SU-DHL-6 (cell line): ENCODE results near the gene SLITRK2.

ENCODE experiments used
- H2AFZ ChIP-seq: fragments of 200-600 bp; sonication (generic); 2 replicates; pipeline ENCODE4 v1.6.1; 2014; ENCODE audit warnings: low read depth, mild to moderate bottlenecking, moderate library complexity, mixed read lengths, antibody characterized with exemption, low read length; ENCODE audit not compliant: severe bottlenecking
- H3F3A ChIP-seq: fragments of 200-600 bp; shearing (Covaris generic); 2 replicates; pipeline ENCODE4 v1.6.0; 2016; ENCODE audit warnings: antibody characterized with exemption, mild to moderate bottlenecking; ENCODE audit not compliant: insufficient read depth
- H3K27ac ChIP-seq: fragments of 200-600 bp; sonication (generic); 2 replicates; pipeline ENCODE4 v1.5.1; 2016; ENCODE audit warnings: low read depth, mild to moderate bottlenecking, low read length, moderate library complexity, mixed read lengths
- H3K27me3 ChIP-seq: fragments of 200-600 bp; sonication (generic), shearing (Covaris generic); 2 replicates; pipeline ENCODE4 v1.6.0; 2014; ENCODE audit warnings: mild to moderate bottlenecking, low read length
- H3K36me3 ChIP-seq: fragments of 200-600 bp; sonication (generic); 2 replicates; pipeline ENCODE4 v1.6.1; 2014; ENCODE audit warnings: mild to moderate bottlenecking, low read length, mixed read lengths
- H3K4me2 ChIP-seq: fragments of 300-600, 200-600 bp; shearing (Covaris generic), sonication (generic); 2 replicates; pipeline ENCODE4 v1.6.0; 2014; ENCODE audit warnings: low read length, low read depth, mild to moderate bottlenecking; ENCODE audit not compliant: poor library complexity, severe bottlenecking
- H3K4me3 ChIP-seq: fragments of 200-600 bp; sonication (generic); 2 replicates; pipeline ENCODE4 v1.5.1; 2014; ENCODE audit warnings: antibody characterized with exemption, low read length, mild to moderate bottlenecking, mixed read lengths; ENCODE audit not compliant: insufficient read depth, poor library complexity, severe bottlenecking
- H3K79me2 ChIP-seq: fragments of 200-600 bp; sonication (generic); 2 replicates; pipeline ENCODE4 v1.6.1; 2014; ENCODE audit warnings: mild to moderate bottlenecking, low read length, moderate library complexity; ENCODE audit not compliant: insufficient read depth
- H3K9ac ChIP-seq: fragments of 200-600 bp; sonication (generic); 2 replicates; pipeline ENCODE4 v1.7.0; 2014; ENCODE audit warnings: mild to moderate bottlenecking, low read length
- H3K9me2 ChIP-seq: fragments of 200-600 bp; sonication (generic); replicated peaks from 2 replicates; pipeline ENCODE4 v1.6.1; 2014; ENCODE audit warnings: low read length; ENCODE audit not compliant: insufficient read depth
- H3K9me3 ChIP-seq: fragments of 200-600 bp; sonication (generic); 2 replicates; pipeline ENCODE4 v1.6.1; 2014; ENCODE audit warnings: low read length, mixed read lengths; ENCODE audit not compliant: insufficient read depth
- H4K20me1 ChIP-seq: fragments of 200-600 bp; sonication (generic); 2 replicates; pipeline ENCODE4 v1.6.1; 2014; ENCODE audit warnings: low read depth, mild to moderate bottlenecking, antibody characterized with exemption, low read length, moderate library complexity, mixed read lengths
- CTCF ChIP-seq: fragments of 200-600 bp; sonication (generic); IDR thresholded peaks from one replicate; pipeline ENCODE4 v1.5.1; 2017; ENCODE audit warnings: antibody characterized with exemption, mild to moderate bottlenecking, low read length, moderate library complexity; ENCODE audit not compliant: insufficient read depth, poor library complexity, severe bottlenecking
- EZH2phosphoT487 ChIP-seq: fragments of 200-600 bp; sonication (generic), shearing (Covaris generic); conservative IDR thresholded peaks from 2 replicates; pipeline ENCODE4 v1.6.1; 2018; ENCODE audit warnings: mild to moderate bottlenecking, antibody characterized with exemption, low read length, moderate library complexity, mixed read lengths

The SLITRK2 gene

GRCh38 chrX:145826466-145826865 lies 8.8 kb downstream of the SLITRK2 start:
- no peak overlapping the region for H2AFZ ChIP-seq
- no peak overlapping the region for H3K27ac ChIP-seq
- no peak overlapping the region for H3K9ac ChIP-seq
- H3K4me3 ChIP-seq, result no peak overlapping the region
- TF ChIP-seq EZH2phosphoT487 (no peak), CTCF (no peak)
- H4K20me1 ChIP-seq, result no peaks in the 10 kb centered on the region
- H3K9me2 ChIP-seq, result no peaks in the 10 kb centered on the region
- no peak overlapping the region for H3K4me2 ChIP-seq
- H3F3A ChIP-seq, result no peaks in the 10 kb centered on the region
- H3K36me3 ChIP-seq, result no peaks in the 10 kb centered on the region
- no peaks in the 10 kb centered on the region for H3K9me3 ChIP-seq
- no peaks in the 10 kb centered on the region for H3K79me2 ChIP-seq
- no peaks in the 10 kb centered on the region for H3K27me3 ChIP-seq

GRCh38 chrX:145832796-145833195 lies 15.2 kb downstream of the SLITRK2 start:
- TF ChIP-seq CTCF (no peak), EZH2phosphoT487 (no peak)
- Histone ChIP-seq H3K4me3 (no peak overlapping the region), H3K79me2 (no peaks in the 10 kb centered on the region), H3K9ac (no peak overlapping the region), H3K9me2 (no peaks in the 10 kb centered on the region), H3K4me2 (no peak overlapping the region), H3K36me3 (no peaks in the 10 kb centered on the region), H3K9me3 (no peaks in the 10 kb centered on the region), H4K20me1 (no peaks in the 10 kb centered on the region), H3K27me3 (no peaks in the 10 kb centered on the region), H2AFZ (no peak overlapping the region), H3F3A (no peaks in the 10 kb centered on the region), H3K27ac (no peak overlapping the region)

- H2AFZ ChIP-seq, result no peak overlapping the region
- no peak overlapping the region for H3K4me3 ChIP-seq
- no peak for TF ChIP-seq EZH2phosphoT487
- no peak for TF ChIP-seq CTCF
- H3K36me3 ChIP-seq, result no peaks in the 10 kb centered on the region
- no peaks in the 10 kb centered on the region for H3K9me3 ChIP-seq
- no peak overlapping the region for H3K9ac ChIP-seq
- no peaks in the 10 kb centered on the region for H3K79me2 ChIP-seq
- no peak overlapping the region for H3K4me2 ChIP-seq
- no peaks in the 10 kb centered on the region for H4K20me1 ChIP-seq
- no peak overlapping the region for H3K27ac ChIP-seq
- no peaks in the 10 kb centered on the region for H3K27me3 ChIP-seq
- H3K9me2 ChIP-seq, result no peaks in the 10 kb centered on the region
- H3F3A ChIP-seq, result no peaks in the 10 kb centered on the region
Measured at GRCh38 chrX:145840531-145840930, 22.9 kb downstream of the SLITRK2 start.
